ENCODE data around the gene FAM162A.

FAM162A gene

GRCh38 chr3:122406198-122406597 is 22.2 kb downstream of the FAM162A start:
- TF ChIP-seq CTCF (conservative IDR thresholded peaks at IDR 0.05; ENCODE audit: low read depth, low read length), result no peak
- DNase-seq (ENCODE audit: low read depth), result no peak
- H3K4me3 ChIP-seq (ENCODE audit: low read depth, low read length), result no peak overlapping the region

DNA sequence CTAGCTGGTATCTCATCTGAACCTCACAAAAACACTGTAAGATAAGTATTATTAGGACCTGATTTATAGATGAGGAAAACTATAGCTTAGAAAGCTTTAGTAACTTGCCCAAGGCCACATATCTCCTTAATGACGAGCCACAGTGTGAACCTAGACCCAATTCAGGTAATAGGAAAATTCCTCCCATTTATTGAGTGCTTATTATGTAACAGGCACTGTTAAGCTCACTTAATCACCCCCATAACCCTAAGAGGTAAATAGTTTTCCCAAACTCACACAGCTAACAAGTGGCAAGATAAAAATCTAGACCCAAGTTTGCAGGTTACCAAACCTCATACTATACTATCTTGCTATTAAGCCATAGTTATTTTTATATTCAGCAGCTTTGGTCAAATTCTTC is 24.0 kb downstream of the FAM162A start:
- no peak overlapping the region for H3K4me3 ChIP-seq (ENCODE audit: low read depth, low read length)
- no peak for DNase-seq (ENCODE audit: low read depth)
- TF ChIP-seq CTCF (conservative IDR thresholded peaks at IDR 0.05; ENCODE audit: low read depth, low read length), result no peak

- DNase-seq (ENCODE audit: low read depth), result no peak
- no peak overlapping the region for H3K4me3 ChIP-seq (ENCODE audit: low read depth, low read length)
- TF ChIP-seq CTCF (conservative IDR thresholded peaks at IDR 0.05; ENCODE audit: low read depth, low read length), result no peak
Measured at GRCh38 chr3:122409446-122409845, 25.5 kb downstream of the FAM162A start.

DNA sequence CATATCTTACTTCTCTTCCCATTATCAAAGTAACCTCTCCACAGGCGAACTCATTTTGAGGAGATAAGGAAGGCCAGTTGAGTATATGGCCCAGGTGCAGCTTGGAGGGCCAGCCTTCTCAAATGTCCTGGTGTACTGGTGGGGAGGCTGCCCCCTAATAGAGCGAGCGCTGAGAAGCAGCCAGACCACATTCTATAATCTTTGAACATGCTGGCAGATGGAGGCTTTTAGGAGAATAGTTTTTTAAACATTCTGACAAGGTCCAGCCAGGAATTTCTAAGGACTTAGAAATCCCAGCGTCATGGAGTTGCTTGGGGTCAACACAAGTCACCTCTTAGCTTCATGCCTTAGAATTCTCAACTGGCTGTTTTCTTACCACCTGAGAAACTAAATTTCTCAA is 26.1 kb downstream of the FAM162A start:
- H3K4me3 ChIP-seq (ENCODE audit: low read depth, low read length), result no peak overlapping the region
- TF ChIP-seq CTCF (conservative IDR thresholded peaks at IDR 0.05; ENCODE audit: low read depth, low read length), result no peak
- DNase-seq (ENCODE audit: low read depth), result no peak

- no peak overlapping the region for H3K4me3 ChIP-seq (ENCODE audit: low read depth, low read length)
- DNase-seq (ENCODE audit: low read depth), result no peak
- TF ChIP-seq CTCF (conservative IDR thresholded peaks at IDR 0.05; ENCODE audit: low read depth, low read length), result no peak
Measured at GRCh38 chr3:122410639-122411038, 26.7 kb downstream of the FAM162A start.

- no peak for TF ChIP-seq CTCF (conservative IDR thresholded peaks at IDR 0.05; ENCODE audit: low read depth, low read length)
- DNase-seq (ENCODE audit: low read depth), result no peak
- no peak overlapping the region for H3K4me3 ChIP-seq (ENCODE audit: low read depth, low read length)
Measured at GRCh38 chr3:122414391-122414790, 30.4 kb downstream of the FAM162A start.

DNA sequence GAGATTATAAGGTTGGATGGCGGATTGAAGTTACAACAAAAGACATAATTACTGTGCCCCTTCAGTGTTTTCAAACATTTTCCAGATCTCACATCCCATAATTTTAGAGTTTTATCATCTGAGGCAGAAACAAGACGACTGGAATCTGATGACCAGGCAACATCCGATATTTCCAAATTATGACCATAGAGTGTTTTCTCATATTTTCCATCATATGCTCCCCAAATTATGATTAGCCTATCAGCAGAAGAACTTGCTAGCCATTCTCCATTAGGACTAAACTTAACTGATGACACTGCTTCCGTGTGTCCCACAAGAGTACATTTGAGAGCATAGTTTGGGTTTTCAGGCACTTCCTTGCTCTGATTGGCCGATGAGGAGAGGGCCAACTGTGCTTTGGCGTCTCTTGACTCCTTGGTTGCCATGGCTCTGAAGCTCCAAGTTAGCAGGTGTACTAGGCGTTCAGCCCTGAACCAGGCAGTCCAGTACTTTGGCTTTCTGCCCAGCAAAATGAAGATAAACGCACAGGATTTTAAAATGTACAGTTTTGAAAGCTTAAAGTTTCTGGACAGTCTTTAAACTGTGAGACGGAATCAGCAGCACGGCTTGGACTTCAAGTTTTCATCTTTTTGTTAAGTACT is 31.2 kb downstream of the FAM162A start:
- TF ChIP-seq CTCF (conservative IDR thresholded peaks at IDR 0.05; ENCODE audit: low read depth, low read length), result no peak
- peak; percentile 72 for DNase-seq (ENCODE audit: low read depth)
- H3K4me3 ChIP-seq (ENCODE audit: low read depth, low read length), result peak overlapping the region; percentile 90

Data from choroid plexus epithelial cell (primary cell).